ENCODE results near the gene RADIL. TPM values are rescaled to one million over a fixed set of nuclear protein-coding genes. Genes with fewer than 3 reads are reported as not detected.
"Not testable (repeated sequence)": the region's sequence is repeated elsewhere in the genome, so short reads cannot be mapped to it uniquely, and the experiment has no call there.

RADIL gene
- total RNA-seq, 1 experiment from 2014 or later, result 1.3 TPM

- DNase-seq (ENCODE audit: low spot score), result no peak
Observed at GRCh38 chr7:4809091-4809591, 74.4 kb downstream of the RADIL start.

GRCh38 chr7:4808565-4808964 lies 75.0 kb downstream of the RADIL start:
- no peak for DNase-seq (ENCODE audit: low spot score)

GRCh38 chr7:4808026-4808425 lies 75.5 kb downstream of the RADIL start:
- no peak for DNase-seq (ENCODE audit: low spot score)

- DNase-seq (ENCODE audit: low spot score), result peak; percentile 77
Observed at GRCh38 chr7:4807598-4808016, 75.9 kb downstream of the RADIL start.

- no peak for DNase-seq (ENCODE audit: low spot score)
Observed at GRCh38 chr7:4806983-4807597, 76.4 kb downstream of the RADIL start.

GRCh38 chr7:4805984-4806300 lies 77.6 kb downstream of the RADIL start:
- DNase-seq (ENCODE audit: low spot score), result no peak

GRCh38 chr7:4805110-4805983 lies 78.2 kb downstream of the RADIL start:
- no peak for DNase-seq (ENCODE audit: low spot score)

- no peak for DNase-seq (ENCODE audit: low spot score)
Observed at GRCh38 chr7:4803397-4804241, 79.9 kb downstream of the RADIL start.

GRCh38 chr7:4802577-4802976 lies 80.9 kb downstream of the RADIL start:
- not testable (repeated sequence) for DNase-seq (ENCODE audit: low spot score)

GRCh38 chr7:4801839-4802231 lies 81.7 kb downstream of the RADIL start:
- no peak for DNase-seq (ENCODE audit: low spot score)

GRCh38 chr7:4800926-4801838 lies 82.3 kb downstream of the RADIL start:
- no peak for DNase-seq (ENCODE audit: low spot score)

GRCh38 chr7:4800487-4800886 lies 83.0 kb downstream of the RADIL start:
- DNase-seq (ENCODE audit: low spot score), result no peak

GRCh38 chr7:4799508-4800268 lies 83.8 kb downstream of the RADIL start:
- no peak for DNase-seq (ENCODE audit: low spot score)

GRCh38 chr7:4798706-4799235 lies 84.7 kb downstream of the RADIL start:
- DNase-seq (ENCODE audit: low spot score), result no peak

GRCh38 chr7:4797858-4798705 lies 85.4 kb downstream of the RADIL start:
- DNase-seq (ENCODE audit: low spot score), result no peak

- DNase-seq (ENCODE audit: low spot score), result no peak
Observed at GRCh38 chr7:4796453-4796852, 87.1 kb downstream of the RADIL start.

GRCh38 chr7:4794591-4795350 lies 88.7 kb downstream of the RADIL start:
- DNase-seq (ENCODE audit: low spot score), result no peak

- not testable (repeated sequence) for DNase-seq (ENCODE audit: low spot score)
Observed at GRCh38 chr7:4794171-4794570, 89.3 kb downstream of the RADIL start.
